Caki2 (cell line): ENCODE data around the gene HMX1. TPM values are rescaled to one million over a fixed set of nuclear protein-coding genes. Genes with fewer than 3 reads are reported as not detected.

ENCODE experiments used
- DNase-seq: peaks from one replicate; pipeline ENCODE4 v3.0.0-alpha.2; 2015; ENCODE audit warnings: low read depth
- in situ Hi-C: cut with HindIII; loops from 2 replicates; pipeline ENCODE4 v1.10.0; 2016; ENCODE audit warnings: low sequenced_read_pairs, low pct_unique_long_range_greater_than_20kb, mixed read lengths
- total RNA-seq: library from RNA; depleted of rRNA; stranded (reverse); fragments of >200 nt; shearing (Covaris generic); gene quantifications from 2 replicates; pipeline ENCODE4 v1.2.3, GENCODE V29; 2014; ENCODE audit warnings: low replicate concordance

The HMX1 gene
- total RNA-seq, 1 experiment from 2014 or later: not detected

DNA sequence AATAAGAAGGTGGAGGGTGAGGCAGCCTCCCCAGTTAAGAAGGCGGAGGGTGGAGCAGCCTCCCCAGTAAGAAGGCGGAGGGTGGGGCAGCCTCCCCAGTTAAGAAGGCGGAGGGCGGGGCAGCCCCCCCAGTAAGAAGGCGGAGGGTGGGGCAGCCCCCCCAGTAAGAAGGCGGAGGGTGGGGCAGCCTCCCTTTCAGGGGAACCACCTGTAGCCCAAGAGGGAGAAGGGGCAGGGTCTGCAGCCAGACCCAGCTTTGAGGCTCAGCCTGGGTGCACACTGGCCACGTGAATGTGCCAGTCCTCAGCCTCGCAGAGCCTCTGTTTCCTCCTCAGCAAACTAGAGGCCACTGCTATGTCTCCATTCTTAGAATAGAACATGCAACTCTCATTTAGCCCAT is 52.6 kb downstream of the HMX1 start:
- no peak for DNase-seq
- in situ Hi-C loops: no loop called here

DNA sequence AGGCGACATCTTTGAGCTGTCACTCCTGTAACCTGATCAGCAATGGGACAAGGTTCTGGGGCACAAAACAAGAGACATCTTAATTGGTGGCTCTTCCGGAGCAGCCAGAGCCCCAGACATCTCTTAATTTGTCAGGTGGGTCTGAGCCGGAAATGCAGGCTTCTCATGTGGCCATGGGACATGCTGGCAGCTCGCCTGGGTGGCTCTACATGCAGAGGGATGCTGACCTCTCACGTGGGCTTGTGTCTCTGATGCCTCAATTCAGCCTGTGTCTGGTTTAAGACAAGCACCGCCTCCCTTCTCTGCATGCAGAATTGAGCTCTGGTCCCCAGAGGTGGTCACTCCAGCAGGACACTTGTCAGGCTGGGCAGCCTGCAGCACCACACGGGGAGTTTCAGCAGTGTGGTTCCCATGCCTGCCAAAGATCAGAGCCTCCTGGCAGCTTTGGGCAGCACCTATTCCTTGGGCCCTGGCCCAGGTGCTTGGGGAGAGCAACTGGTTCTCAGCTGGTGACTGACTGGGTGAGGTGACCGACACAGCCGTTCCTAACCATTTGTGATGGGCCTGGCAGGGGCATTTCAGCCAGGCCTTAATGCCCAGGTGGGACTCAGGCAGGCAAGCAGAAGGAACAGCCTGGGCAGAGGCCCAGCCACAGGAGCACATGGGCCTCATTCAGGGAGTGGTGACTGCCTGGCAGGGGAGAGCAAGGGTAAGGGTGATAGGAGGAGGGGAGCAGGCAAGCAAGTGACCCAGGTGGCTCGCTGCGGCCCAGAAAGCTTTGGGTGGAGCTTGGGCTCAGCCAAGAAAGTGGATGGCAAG is 53.4 kb downstream of the HMX1 start:
- no peak for DNase-seq
- in situ Hi-C loops: no loop called here

DNA sequence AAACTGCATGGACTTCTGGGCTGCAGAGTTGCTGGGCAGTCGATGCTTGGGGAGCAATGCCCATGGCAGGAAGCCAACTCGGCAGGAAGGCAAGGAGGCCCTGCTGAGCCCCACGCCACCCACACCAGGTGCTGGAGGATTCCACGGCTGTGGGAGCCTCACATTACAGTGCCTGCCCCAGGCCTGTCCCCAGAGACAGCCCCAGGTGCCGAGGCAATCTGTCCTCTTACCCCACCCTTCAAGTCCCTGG is 53.9 kb downstream of the HMX1 start:
- in situ Hi-C loops: no loop called here
- DNase-seq: no peak

DNA sequence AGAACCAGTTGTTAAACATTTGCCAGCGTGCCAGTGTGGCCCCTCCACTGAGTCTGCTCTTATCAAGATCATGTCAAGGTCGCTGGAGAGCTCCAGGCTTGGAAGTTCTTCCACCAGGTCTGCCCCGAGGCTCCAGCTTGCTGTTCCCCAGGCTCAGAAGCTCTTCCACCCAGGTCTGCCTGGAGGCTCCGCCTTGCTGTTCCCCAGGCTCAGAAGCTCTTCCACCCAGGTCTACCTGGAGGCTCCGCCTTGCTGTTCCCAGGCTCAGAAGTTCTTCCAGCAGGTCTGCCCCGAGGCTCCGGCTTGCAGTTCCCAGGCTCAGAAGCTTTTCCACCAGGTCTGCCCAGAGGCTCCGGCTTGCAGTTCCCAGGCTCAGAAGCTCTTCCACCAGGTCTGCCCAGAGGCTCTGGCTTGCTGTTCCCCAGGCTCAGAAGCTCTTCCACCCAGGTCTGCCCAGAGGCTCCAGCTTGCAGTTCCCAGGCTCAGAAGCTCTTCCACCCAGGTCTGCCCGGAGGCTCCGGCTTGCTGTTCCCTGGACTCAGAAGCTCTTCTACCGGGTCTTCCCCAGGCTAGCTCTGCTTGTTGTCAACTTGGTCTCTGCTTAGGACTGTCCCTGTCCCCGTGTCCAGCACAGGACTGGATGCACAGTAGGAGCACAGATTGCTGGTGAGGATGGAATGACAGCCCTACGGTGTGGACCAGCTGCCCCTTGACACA is 54.4 kb downstream of the HMX1 start:
- DNase-seq: no peak
- in situ Hi-C loops: no loop called here
